Heart left ventricle (tissue), 13 donors: ENCODE measurements around the gene ITGB8.

Experiments used
- CTCF ChIP-seq, 12 donors: fragments of 200-600 bp; sonication (generic) in 4 of 12; IDR thresholded peaks; one replicate each; pipeline versions ENCODE4 v1.5.0 to v1.8.0; 2018 to 2022; ENCODE audit warnings: antibody characterized with exemption in 12 of 12, mild to moderate bottlenecking in 5 of 12
- POLR2A ChIP-seq, 2 donors: fragments of 450-650 bp; IDR thresholded peaks; one replicate each; pipeline ENCODE4 v1.6.1; 2017; ENCODE audit warnings: antibody characterized with exemption in 2 of 2, mild to moderate bottlenecking in 2 of 2, moderate library complexity in 2 of 2
- donor health status: ischemic (EF 13 %, LVEDD 7.1; RV severe dilation, severe dysfunction).
- donor health status: DM: no; HTN: yes; CAD: no.
- donor health status: DM: no; HTN: no; CAD: no.
- donor health status: ischemic (EF 25% LVEDD 6.9; RV normal size, moderate dysfunction).
- donor health status: ischemic (EF 25% LVEDD 5.7; RV mildly dilated, moderate dysfunction).
- donor health status: ischemic (EF 35%, LVEDD 5.7; RV mildly dilated, moderate dysfunction).
- donor health status: nonischemic (EF 11% LVEDD 7.7; RV severe dilation, severe dysfunction).
- donor health status: DM: yes; HTN: yes; CAD: no.
- donor health status: PGD.
- donor health status: ischemic (EF 29% LVEDD 5.4; RV normal size, mild dysfunction).
- donor health status: nonischemic (EF 23%, LVEDD 6.1; RV moderate dilation, normal function).

DNA sequence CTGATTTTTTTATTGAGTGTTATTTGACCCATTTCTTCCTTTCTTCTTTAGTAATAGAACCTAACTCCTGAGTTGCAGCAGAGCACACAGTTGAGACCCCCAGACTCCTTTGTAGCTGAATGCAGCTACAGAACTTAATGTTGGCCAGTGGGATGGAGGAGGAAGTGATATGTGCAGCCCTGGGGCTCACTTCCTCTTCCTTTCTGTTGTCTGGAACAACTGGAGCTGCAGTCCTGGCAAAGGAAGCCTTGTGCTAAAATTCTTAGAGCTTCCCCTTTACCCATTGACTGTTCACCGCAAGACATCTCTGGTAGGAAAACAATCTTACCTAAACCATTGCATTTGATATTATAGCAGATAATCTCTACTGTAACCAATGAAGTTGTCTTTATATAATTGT, 86.6 kb downstream of the ITGB8 start:
- no peak for TF ChIP-seq CTCF (IDR thresholded peaks at IDR 0.05)
- no peak for TF ChIP-seq POLR2A (IDR thresholded peaks at IDR 0.05)
